ENCODE measurements around the gene PARP15.
A peak's percentile ranks its signal among the peaks of the same experiment; 100 is the strongest.
"Not testable (repeated sequence)": the region's sequence is repeated elsewhere in the genome, so short reads cannot be mapped to it uniquely, and the experiment has no call there.

Gene PARP15

DNA sequence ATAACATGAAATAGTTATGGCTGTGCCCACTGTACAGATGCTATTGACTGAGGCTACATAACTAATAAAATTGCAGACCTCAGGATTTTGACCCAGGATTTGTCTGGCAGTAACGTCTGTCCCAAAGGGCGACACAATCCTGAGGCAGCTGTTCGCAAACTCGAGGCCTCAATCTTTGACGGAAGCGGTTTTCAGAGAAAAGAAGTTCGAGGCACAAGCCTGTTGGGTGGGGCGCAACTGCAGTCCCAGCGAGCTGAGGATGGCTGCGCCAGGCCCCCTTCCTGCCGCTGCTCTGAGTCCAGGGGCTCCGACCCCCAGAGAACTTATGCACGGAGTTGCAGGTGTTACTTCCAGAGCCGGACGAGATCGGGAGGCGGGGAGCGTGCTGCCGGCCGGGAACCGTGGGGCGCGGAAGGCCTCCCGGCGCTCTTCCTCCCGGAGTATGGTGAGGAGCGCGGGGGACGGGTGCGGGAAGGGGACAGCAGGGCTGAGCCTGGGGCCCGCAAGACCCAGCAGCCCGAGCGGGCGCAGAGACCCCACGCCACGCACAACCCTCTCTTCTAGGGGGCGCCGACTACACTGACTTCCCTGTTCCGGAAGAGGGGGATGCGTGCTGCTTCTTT is at the start of gene PARP15:
TSS of gene PARP15 (plus strand) at position 242 of the 623 bp plus-strand sequence. CDS start at position 260, 18 bp downstream.
- no peak for DNase-seq

DNA sequence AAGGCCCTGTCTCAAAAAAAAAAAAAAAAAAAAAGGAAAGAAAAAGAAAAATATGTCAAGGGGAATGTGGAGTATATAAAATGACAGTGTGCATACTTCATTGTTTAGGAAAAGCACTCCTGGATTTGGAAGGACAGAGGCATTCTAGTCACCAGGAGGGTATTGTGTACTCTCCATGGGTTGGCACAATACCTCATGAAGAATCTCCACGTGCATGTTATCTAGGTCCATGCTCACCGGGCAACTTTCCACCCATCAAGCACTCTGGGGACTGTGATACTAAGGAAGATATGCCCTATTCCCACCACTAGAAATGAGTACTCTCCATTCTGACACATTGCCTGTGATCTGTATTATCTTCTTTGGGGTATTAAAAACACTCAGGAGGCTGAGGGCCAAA is 47.3 kb upstream of the PARP15 start:
- no peak for DNase-seq

DNA sequence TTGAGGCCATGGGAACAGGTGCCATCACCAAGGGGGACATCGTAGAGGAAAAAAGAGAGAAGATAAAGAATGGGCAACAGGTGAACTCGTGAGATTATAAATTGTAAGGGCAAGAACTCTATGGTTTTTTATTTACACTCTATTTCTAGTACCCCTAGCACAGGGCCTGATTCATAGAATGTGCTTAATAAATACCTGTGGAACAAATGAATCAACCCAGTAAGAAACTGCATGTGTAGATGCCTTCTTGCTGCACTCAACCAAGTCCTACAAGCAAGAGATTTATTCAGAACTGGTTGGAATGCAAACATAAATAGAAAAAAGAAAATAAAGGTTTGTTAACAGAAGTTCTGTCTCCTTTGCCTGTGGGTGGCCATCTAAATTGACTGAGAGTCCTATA is 44.0 kb upstream of the PARP15 start:
- DNase-seq, result no peak

DNA sequence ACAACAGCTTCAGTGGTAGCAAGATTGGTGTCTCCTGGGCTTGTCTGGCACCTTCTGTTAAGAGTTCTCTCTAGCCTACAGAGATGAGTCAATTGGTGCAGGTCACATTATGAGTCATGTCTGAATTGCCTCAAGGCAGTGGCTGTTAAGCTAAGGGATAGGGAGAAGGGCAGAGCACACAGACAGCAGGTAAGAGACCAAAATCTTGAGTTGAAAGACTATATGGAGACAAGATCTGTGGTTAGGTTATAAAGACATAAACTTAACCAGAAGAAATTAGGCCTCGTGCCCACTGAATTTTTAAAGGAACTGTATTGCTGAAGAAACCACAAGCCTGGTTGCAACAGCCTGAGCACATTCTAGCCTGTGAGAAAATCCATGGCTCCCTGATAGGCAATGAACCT is 43.5 kb upstream of the PARP15 start:
- no peak for DNase-seq

DNA sequence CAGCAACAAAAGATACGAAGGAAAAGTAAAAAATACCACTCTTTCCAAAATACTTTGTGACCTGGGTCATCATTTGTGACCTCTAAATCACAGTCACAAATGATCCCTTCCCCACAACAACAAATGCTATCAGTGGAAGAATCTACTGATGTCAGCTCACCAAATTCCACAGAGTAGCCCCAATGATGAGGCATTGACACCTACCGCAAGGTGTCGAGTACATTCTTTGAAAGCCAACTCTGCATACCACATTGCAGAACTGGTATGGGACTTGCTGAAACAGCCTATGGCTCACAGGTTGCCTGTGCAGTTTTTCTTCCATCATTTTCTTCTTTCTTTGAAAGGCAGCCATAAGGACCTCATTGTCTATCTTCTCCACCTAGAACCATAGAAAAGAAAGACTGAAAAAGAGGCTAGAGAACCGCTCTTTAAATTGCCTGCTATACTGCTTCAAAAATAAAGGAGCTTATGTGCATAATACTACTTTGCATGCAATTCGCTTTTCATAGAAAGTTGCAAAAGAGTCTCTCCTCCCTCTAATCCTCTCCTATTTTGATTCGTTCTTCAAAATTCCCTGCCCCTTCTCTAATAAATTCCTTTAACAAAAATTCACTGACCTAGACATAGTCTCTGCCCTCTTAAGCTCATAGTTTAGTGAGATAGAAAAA is 41.4 kb upstream of the PARP15 start:
- DNase-seq, result no peak

DNA sequence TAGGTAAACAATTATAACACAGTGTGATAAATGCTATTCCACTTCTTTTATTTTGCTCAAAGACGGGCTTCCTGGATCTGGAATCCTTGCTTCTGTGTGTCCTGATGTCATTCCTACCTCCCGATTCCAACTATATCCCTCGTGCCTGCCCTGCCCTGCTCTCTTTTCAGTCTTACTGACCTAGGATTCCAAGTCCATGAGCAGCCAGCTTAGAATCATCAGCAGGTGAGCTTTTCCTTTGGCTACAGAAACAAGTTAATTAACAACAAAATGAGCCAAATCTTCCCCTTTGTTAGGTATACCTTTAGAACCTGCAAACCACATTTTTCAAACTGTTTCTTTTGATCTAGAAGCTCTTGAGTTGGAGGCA is 40.8 kb upstream of the PARP15 start:
- DNase-seq, result no peak

DNA sequence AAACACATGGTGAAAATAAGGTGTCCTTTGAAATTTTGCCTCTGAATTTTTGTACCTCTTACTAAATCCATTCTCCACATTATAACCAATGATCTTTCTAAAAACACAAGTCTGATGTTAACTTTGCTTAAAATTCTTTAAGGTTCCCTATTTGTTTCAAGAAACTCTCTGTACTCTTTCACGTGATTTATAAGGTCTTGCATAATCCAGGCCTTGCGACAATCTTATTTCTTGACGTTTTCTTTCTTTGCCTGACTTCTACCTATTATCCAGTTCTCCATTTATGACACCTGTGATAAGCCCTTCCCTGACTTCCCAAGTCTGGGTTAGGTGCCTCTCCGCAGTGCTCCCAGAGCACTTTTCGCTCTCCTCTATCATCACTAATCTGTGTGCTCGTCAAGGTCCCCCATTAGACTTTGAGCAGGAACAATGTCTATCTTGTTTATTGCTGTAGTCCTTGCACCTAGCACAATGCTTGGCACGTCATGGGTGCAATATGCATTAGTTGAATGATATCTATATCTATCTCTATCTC is 38.4 kb upstream of the PARP15 start:
- no peak for DNase-seq

- DNase-seq, result no peak
Observed at GRCh38 chr3:122546151-122546550, 31.3 kb upstream of the PARP15 start.

DNA sequence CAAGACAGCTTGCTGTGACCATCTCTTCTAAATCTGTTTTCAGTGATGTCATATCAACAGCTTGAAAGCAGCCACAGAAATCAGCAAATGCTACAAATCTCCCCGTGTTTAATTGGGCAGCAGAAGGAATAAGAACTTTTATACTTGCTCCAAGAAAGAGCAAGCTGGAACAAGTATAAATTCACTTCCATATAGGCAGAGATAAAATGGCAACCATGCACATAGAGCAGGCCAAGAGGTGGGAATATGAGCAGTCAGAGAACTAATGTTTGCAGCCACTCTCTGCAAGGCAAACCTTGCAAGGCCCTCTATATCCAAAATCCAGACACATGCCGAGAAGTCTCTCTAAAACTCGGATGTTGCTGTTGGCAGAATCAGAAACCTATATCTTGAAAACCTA is 29.4 kb upstream of the PARP15 start:
- no peak for DNase-seq

GRCh38 chr3:122548619-122549018 is 28.8 kb upstream of the PARP15 start:
- DNase-seq, result no peak

- no peak for DNase-seq
Observed at GRCh38 chr3:122553171-122553570, 24.3 kb upstream of the PARP15 start.

GRCh38 chr3:122555275-122556071 is 22.0 kb upstream of the PARP15 start:
- DNase-seq, result no peak

- DNase-seq, result no peak
Observed at GRCh38 chr3:122557356-122557755, 20.1 kb upstream of the PARP15 start.

DNA sequence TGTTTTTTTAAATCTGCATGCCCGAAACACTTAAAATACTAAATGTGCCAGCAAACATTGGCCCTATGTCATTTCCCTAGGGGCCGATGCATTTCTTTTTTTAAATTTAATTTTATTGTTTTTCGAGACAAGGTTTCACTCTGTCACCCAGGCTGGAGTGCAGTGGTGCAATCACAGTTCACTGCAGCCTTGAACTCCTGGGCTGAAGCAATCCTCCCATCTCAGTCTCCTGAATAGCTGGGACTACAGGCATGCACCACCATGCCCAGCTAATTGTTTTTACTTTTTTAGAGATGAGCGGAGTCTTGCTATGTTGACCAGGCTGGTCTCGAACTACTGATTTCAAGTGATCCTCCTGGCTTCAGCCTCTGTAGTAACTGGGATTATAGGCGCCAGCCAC is 18.8 kb upstream of the PARP15 start:
- no peak for DNase-seq

GRCh38 chr3:122559906-122560305 is 17.5 kb upstream of the PARP15 start:
- DNase-seq, result no peak

DNA sequence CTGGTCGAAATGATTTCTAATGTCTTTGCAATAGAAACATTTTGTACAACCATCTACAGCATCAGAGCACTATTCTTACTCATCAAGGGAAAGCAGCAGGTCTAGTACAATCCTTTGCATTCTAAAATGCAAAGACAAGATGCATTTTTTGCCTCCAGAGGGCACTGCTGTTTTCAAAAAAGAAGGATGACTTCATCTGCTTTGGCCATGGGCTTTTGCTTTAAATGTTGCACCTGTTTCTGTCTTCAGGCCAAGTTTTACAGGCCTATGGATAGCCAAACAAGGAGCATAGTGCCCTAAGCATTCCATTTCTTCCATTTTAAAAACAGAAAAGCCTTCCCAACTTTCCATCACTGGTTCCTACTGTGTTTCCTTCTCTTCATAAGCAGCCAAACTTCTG is 16.8 kb upstream of the PARP15 start:
- peak; percentile 40 to 82 for DNase-seq

GRCh38 chr3:122562923-122563716 is 14.3 kb upstream of the PARP15 start:
- DNase-seq, result no peak

- DNase-seq, result no peak
Observed at GRCh38 chr3:122563717-122564025, 13.8 kb upstream of the PARP15 start.

- peak; percentile 53 to 67 for DNase-seq
Observed at GRCh38 chr3:122564155-122564912, 13.1 kb upstream of the PARP15 start, which contains the start of the genes DTX3L and PARP9. DTX3L (plus strand) TSS chr3:122564338; CDS start chr3:122564427, 89 bp downstream. PARP9 (minus strand) TSS chr3:122564300; CDS start chr3:122559620, 4,680 bp downstream.

DNA sequence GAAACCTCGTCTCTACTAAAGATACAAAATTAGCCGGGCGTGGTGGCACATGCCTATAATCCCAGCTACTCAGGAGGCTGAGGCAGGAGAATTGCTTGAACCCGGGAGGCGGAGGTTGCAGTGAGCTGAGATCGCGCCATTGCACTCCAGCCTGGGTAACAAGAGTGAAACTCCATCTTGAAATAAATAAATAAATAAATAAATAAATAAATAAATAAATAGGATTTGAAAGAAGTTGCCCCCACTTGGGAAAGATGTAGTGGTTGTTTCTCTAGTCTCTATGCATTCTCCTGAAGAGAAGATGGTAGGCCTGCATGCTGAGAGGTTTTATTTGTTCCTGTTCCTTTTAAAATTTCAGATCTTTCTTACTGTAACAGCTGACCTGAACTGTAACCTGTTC is 9.3 kb upstream of the PARP15 start:
- not testable (repeated sequence) for DNase-seq

- DNase-seq, result no peak
Observed at GRCh38 chr3:122568755-122569154, 8.7 kb upstream of the PARP15 start.

GRCh38 chr3:122572940-122573412 is 4.5 kb upstream of the PARP15 start:
- no peak for DNase-seq
